Cerebellar cortex (tissue), 1 donor: ENCODE data around the gene TOR2A.
"Not testable (repeated sequence)": the region's sequence is repeated elsewhere in the genome, so short reads cannot be mapped to it uniquely, and the experiment has no call there.

Experiments
- DNase-seq: peaks from one replicate; pipeline ENCODE4 v3.0.0-alpha.2; 2015; ENCODE audit warnings: low spot score

TOR2A gene

DNA sequence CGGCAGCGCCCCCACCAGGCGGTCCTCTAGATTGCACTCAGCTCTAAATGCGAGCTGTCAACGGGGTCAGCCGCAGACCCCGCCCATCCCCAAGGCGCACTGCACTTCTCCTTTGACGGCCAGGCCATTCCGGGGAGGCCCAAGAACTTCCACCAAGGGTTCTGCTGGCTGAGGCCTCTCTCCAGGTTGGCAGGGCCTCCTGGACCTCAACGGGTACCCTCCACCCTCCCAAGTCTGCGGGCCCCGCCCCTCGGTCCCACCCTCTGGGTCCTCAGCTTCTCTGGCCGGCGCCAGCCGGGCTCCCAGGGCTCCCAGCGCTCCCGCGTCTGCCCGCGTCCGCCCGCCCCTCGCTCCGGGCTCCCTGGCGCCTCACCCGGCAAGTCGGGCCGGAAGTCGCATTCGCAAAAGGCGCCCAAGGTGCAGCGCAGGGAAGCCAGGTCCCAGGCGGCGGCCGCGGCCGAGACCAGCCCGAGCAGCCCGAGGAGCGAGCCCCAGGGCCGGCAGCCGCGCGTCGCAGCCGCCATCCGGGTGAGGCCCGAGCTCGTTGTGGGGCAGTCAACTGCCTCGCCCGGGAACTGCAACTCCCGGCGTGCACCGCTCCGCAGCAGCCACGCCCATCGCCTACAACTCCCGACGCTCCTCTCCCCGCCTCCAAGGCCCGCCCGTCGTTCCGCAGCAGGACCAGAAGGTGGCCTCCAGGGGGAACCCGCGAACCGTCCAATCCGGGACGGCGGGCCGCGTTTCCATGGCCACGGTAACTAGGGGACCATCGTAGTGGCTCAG is at the start of gene TOR2A:
TOR2A (minus strand) TSS at position 548 of the 783 bp plus-strand sequence; CDS start at position 524, 24 bp downstream.
- DNase-seq, result peak; percentile 98

DNA sequence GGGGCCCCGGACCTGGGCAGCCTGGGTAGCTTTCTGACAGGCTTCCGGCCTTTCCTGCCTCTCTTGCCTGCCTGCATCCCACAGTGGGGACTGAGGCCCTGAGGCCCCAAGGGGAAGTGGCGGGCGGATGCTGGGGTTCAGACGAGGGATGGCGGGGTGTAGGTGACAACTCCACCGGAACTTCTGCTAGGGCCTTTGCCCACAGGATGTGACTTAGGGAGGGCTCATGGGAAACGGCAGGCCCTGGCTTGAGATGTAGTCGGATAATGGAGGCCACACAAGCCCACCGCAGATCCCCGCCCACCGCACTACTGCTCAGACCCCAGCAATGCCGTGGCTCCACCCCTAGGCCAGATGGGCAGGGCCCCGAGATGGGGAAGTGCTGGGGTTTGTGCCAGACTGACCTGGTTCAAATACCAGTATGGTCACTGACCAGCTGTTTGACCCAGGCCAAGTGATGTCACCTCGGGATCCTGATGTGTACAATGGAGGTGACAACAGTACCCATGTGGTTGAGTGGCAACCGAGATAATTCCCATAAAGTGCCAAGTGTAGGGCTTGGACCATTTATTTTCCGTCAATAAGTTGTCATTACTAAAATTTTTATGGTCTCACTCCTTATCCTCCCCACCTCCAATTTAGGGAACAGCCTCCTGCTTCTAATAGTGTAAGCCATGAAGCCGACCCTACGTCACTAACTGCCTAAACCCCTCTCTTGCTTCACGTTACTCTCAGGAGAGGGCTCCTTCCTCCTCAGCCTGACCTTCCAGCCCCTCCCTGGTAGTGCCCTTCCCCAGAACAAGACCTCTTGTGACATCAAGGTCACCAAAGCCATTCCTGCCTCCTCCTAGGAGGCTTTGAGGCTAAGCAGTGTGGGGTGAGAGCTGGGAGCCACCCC is 48.3 kb upstream of the TOR2A start:
- DNase-seq, result no peak

DNA sequence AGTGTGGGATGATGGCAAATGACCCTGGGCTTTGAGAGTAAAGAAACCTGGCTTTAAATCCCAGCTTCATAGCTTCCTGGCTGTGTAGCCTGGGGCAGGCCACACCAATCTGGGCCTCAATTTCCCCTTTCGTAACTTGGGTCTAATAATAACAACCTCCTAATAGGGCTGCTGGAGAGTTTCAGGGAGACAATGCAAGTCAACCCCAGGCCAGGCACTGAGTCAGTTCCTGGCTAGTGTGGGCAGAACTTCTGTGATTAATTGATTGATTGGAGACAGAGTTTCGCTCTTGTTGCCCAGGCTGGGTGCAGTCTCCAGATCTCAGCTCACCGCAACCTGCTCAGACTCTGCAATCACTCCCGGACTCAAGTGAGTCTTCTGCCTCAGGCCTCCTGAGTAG is 46.7 kb upstream of the TOR2A start:
- no peak for DNase-seq

DNA sequence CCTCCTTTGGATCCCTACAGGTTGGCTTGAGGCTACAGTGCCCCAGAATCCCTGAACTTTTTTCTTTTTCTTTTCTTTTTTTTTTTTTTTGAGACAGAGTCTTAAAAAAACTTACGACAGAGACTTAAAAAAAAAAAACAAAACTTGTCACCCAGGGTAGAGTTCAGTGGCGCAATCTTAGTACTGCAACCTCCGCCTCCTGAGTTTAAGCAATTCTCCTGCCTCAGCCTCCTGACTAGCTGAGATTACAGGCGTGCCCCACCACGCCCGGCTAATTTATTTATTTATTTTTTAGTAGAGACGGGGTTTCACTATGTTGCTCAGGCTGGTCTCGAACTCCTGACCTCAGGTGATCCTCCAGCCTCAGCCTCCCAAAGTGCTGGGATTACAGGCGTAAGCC is 45.8 kb upstream of the TOR2A start:
- DNase-seq, result not testable (repeated sequence)

- DNase-seq, result no peak
These were observed 45.2 kb upstream of the TOR2A start for GRCh38 chr9:127780126-127780885.

DNA sequence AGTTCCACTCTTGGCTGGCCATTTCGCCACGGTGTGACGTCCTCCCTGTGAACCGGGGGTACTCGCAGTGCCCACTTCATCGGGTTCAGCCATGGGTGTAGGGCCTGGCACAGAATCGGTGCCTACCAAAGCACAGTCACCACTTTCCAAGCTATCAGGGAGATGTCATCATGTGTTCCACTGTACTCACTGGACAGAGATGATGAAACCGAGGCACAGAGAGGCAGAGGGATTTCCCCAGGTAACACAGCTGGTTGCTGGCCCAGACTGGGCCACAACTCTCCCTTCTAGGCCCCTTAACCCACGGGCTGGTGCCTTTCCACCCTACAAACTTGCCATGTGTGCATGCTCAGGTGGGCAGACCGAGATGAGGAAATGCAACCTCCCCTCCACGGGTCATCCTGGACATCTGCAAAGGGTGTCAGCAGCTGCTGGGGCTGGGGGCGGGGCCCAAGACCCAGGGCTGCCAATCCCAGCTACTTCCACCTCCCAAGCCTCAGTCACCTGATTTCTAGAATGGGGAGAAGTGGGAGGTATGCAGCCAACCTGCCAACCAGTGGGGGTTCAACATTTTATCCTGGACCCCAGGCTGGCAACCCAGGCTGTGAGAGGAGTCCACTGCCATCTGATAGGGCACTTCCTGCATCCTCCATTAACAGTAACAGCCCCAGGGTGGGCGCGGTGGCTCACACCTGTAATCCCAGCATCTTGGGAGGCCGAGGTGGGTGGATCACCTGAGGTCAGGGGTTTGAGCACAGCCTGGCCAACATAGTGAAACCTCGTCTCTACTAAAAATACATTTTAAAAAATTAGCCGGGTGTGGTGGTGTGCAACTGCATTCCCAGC is 44.3 kb upstream of the TOR2A start:
- no peak for DNase-seq

DNA sequence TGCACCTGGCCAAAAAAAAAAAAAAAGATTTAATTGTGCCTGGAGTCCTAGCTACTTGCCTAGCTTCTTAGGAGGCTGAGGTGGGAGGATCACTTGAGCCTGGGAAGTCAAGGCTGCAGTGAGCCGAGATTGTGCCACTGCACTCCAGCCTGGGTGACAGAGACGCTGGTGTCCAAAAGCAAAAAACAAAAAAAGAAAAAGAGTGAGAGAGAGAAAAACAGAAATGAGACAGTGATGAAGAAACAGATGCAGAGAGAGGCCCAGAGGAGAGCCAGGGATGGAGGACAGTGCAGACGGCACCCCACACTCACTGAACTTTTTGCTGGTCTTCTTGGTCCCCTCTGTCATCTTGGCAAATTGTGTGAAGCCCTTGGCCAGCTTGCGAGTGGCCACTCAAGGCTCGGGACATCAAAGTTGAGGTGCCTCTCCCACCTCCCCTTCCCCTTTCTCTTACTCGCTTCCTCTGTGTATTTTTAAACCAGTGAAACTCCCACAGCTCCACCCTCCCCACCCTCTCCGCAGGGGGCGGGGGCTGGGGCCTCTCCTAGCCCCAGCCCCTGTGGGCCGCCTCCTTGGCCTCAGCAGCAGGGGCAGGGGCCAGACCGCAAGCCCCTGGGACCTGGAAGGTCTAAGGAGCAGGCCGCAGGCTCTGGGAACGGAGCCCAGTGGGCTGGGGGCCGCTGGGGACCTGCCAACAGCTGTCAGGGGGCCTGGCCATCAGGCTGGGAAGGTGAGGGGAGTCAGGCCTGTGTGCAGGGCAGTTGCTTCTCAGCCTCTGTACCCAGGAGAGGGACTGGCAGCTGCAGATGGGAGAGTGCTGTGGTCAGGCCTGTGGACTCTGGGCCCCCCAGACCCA is 43.4 kb upstream of the TOR2A start, which contains the start of gene SH2D3C:
SH2D3C (minus strand) TSS at position 387 of the 856 bp plus-strand sequence; CDS start at position 348, 39 bp downstream.
- DNase-seq, result no peak

DNA sequence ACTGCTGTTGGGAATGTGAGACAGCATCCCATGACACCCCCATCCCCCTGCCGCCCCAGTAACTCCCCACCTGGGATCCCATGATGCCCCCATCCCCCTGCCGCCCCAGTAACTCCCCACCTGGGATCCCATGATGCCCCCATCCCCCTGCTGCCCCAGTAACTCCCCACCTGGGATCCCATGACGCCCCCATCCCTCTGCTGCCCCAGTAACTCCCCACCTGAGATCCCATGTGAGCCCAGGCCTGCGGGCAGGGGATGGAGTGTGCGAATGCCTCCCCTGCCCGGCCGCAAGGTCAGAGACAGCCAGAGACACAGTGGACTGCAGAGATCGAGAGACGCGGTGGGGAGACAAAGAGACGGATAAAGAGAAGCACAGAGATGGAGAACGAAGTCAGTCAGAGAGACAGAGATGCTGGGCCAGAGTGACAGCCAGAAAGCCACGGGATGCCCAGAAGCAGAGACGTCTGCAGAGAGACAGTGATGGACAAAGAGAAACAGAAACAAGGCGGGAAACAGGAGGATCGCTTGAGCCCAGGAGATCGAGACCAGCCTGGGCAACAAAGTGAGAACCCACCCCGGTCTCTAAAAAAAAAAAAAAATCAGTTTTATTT is 42.4 kb upstream of the TOR2A start:
- no peak for DNase-seq

DNA sequence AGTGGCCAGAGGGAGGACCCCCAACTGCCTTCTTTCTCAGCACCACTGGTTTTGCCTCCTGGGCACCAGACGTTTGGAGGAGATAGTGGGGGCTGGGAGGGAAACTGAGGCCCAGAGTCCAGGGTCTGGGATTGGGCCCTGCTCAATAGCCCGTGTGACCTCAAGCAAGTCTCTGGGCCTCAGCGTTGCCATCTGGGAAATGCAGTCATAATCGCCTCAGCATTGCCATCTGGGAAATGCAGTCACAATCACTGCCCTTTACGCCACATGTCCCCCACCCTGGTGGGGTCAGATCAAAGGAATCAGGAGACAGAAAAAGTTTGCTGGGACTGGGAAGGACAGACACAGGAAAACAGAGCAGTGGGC is 41.8 kb upstream of the TOR2A start:
- no peak for DNase-seq

DNA sequence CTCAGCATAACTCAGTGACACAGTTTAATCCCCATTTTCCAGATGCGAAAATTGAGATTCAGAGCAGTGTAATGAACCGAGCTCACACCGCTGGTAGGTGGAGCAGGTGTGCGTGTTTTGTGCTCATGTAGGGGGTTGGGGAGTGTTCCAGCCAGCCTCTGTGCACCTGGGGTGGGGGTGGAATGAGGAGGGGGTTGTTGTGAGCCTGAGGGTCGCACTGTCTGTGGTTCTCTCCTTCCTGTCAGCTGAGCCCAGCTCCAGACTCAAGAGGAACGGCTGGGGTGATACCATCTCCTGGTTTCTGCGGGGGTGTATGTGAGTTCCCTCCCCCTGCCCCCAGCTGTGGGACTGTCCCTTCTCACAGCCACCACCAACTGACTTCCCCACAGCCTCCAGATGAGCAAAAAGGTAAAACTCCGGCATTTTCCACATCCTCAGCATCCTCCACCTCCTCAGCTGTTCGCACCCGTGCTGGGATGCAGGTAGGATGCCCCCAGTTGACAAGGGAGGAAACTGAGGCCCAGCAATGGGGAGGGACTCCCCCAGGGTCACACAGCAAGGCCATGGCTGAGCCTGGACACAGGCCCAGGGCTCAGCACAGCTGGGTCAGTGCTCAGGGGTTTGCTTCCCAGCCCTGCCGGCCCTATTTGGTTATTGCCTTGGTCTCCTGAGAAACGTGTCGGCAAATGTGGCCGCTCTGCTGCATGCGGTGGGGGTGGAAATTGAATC is 41.3 kb upstream of the TOR2A start:
- no peak for DNase-seq

GRCh38 chr9:127773981-127774380 is 38.9 kb upstream of the TOR2A start:
- no peak for DNase-seq

- DNase-seq, result no peak
These were observed 38.2 kb upstream of the TOR2A start for GRCh38 chr9:127773272-127773671.

- DNase-seq, result no peak
These were observed 37.5 kb upstream of the TOR2A start for GRCh38 chr9:127772603-127773002.

GRCh38 chr9:127771570-127772189 is 36.6 kb upstream of the TOR2A start:
- no peak for DNase-seq

GRCh38 chr9:127770905-127771569 is 35.9 kb upstream of the TOR2A start:
- DNase-seq, result peak; percentile 95

DNA sequence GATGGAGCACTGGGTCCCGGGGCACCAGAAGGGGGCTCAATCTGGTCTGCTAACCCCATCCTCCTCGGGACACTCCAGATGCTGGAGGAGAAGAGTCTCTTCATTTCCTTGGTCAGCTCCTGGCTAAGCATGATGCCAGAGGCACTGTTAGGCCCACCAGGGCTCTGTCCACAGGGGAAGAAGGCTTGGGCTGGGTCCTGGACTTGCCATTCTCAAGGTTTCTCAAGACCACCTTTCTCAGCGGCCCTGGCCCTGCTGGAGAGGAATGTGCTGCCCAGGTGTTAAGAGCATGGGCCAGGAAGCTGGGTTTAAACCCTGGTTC is 35.5 kb upstream of the TOR2A start:
- DNase-seq, result no peak

DNA sequence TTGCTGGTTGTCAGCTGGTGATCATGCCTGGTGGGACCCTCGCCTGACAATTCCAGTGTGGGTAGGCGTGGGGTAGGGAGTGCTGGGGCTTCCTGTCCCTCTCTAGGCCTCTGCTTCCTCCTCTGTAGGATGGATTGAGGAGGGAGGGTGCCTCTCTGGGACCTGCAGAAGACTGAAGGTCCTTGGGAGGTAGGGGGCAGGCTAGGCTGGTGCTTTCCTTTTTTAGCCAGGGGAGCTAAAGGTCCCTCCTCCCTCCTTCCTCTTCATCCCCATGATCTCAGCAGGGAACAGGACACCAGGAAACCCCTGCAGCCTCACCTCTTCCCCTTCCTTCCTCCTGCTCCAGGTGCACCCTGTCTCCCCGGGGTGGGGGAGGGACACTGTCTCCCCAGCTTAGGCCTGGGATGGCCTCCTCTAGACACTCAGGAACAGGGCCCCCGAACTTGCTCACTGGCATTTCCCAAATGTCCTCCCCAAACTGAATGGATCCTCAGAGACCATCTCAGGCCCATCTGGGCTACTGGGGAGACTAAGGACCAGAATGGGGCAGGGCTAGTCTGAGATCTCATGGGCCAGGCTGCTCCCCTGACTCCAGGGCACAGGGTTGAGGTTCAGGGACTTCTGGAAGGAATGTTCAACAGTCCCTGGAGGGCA is 35.0 kb upstream of the TOR2A start:
- DNase-seq, result no peak

GRCh38 chr9:127769101-127769500 is 34.0 kb upstream of the TOR2A start:
- DNase-seq, result no peak
